Mesendoderm (in vitro differentiated cells): Measurements from ENCODE around the gene CADM4.

Experiments used
- DNase-seq: peaks from one replicate; pipeline ENCODE4 v3.0.0; 2013
- H2AK5ac ChIP-seq: 2 replicates; pipeline ENCODE4 v1.6.1; 2013; ENCODE audit warnings: low read length, inconsistent platforms
- H2BK120ac ChIP-seq: 2 replicates; pipeline ENCODE4 v1.6.1; 2013; ENCODE audit warnings: low read depth, mild to moderate bottlenecking, low read length, moderate library complexity, mixed read lengths
- H2BK15ac ChIP-seq: replicated peaks from 2 replicates; pipeline ENCODE4 v1.6.1; 2013; ENCODE audit warnings: low read depth, mild to moderate bottlenecking, moderate library complexity
- H2BK5ac ChIP-seq: 2 replicates; pipeline ENCODE4 v1.6.1; 2013; ENCODE audit warnings: low read length, inconsistent platforms
- H3K18ac ChIP-seq: 2 replicates; pipeline ENCODE4 v1.6.1; 2013; ENCODE audit warnings: mild to moderate bottlenecking, low read length, mixed read lengths
- H3K23ac ChIP-seq: one replicate; pipeline ENCODE4 v1.6.1; 2013; ENCODE audit warnings: low read length
- H3K27ac ChIP-seq: 2 replicates; pipeline ENCODE4 v1.5.1; 2013; ENCODE audit warnings: low read depth, mild to moderate bottlenecking, inconsistent platforms, low read length, moderate library complexity
- H3K27me3 ChIP-seq: 2 replicates; pipeline ENCODE4 v1.6.1; 2013; ENCODE audit warnings: low read length, control low read depth, mild to moderate bottlenecking, inconsistent platforms; ENCODE audit not compliant: insufficient read depth, poor library complexity
- H3K36me3 ChIP-seq: 2 replicates; pipeline ENCODE4 v1.6.1; 2013; ENCODE audit warnings: low read length, inconsistent platforms; ENCODE audit not compliant: control insufficient read depth, insufficient read depth
- H3K4ac ChIP-seq: one replicate; pipeline ENCODE4 v1.6.1; 2013; ENCODE audit warnings: low read depth, mild to moderate bottlenecking, low read length, moderate library complexity
- H3K4me1 ChIP-seq: 2 replicates; pipeline ENCODE4 v1.6.1; 2013; ENCODE audit warnings: low read depth, low read length, inconsistent platforms; ENCODE audit not compliant: control insufficient read depth
- H3K4me2 ChIP-seq: 2 replicates; pipeline ENCODE4 v1.6.1; 2013; ENCODE audit warnings: low read length
- H3K4me3 ChIP-seq: 2 replicates; pipeline ENCODE4 v1.5.1; 2013; ENCODE audit warnings: mild to moderate bottlenecking, low read length
- H3K56ac ChIP-seq: one replicate; pipeline ENCODE4 v1.6.1; 2013; ENCODE audit warnings: low read length
- H3K79me1 ChIP-seq: 2 replicates; pipeline ENCODE4 v1.6.1; 2013; ENCODE audit warnings: low read length, inconsistent platforms
- H3K79me2 ChIP-seq: 2 replicates; pipeline ENCODE4 v1.6.1; 2013; ENCODE audit warnings: mild to moderate bottlenecking, low read length; ENCODE audit not compliant: control insufficient read depth, insufficient read depth
- H3K9ac ChIP-seq: 2 replicates; pipeline ENCODE4 v1.6.1; 2013; ENCODE audit warnings: low read length, inconsistent platforms
- H4K5ac ChIP-seq: one replicate; pipeline ENCODE4 v1.6.1; 2013; ENCODE audit warnings: low read length
- H4K8ac ChIP-seq: one replicate; pipeline ENCODE4 v1.6.1; 2013; ENCODE audit warnings: low read depth, mild to moderate bottlenecking, control low read depth, low read length, moderate library complexity
- WGBS: extraction: QIAGEN DNeasy Blood & Tissue Kit; methylation state at CpG from one replicate; pipeline ENCODE4 v1.1.7; 2013; ENCODE audit warnings: low lambda C conversion rate, missing lambda C conversion rate; ENCODE audit not compliant: insufficient coverage; ENCODE audit errors: extremely low coverage; 5-methylcytosine and 5-hydroxymethylcytosine counted together

Gene CADM4

DNA sequence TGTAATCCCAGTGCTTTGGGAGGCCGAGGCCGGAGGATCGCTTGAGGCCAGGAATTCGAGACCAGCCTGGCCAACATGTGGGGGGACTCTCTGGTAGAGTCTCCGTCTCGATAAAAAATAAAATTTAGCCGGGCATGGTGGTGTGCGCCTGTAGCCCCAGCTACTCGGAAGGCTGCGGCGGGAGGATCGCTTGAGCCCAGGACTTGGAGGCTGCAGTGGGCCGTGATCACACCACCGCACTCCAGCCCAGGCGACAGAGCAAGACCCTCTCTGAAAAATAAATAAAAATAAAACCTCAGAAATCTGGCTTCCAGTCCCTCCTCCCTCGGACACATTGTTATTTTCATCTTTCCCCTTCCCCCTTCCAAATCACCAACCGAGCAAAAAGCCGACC lies 44.0 kb downstream of the CADM4 start:
- WGBS: no CpG with 5 or more reads among the region's 18 CpGs
- no peak for DNase-seq

DNA sequence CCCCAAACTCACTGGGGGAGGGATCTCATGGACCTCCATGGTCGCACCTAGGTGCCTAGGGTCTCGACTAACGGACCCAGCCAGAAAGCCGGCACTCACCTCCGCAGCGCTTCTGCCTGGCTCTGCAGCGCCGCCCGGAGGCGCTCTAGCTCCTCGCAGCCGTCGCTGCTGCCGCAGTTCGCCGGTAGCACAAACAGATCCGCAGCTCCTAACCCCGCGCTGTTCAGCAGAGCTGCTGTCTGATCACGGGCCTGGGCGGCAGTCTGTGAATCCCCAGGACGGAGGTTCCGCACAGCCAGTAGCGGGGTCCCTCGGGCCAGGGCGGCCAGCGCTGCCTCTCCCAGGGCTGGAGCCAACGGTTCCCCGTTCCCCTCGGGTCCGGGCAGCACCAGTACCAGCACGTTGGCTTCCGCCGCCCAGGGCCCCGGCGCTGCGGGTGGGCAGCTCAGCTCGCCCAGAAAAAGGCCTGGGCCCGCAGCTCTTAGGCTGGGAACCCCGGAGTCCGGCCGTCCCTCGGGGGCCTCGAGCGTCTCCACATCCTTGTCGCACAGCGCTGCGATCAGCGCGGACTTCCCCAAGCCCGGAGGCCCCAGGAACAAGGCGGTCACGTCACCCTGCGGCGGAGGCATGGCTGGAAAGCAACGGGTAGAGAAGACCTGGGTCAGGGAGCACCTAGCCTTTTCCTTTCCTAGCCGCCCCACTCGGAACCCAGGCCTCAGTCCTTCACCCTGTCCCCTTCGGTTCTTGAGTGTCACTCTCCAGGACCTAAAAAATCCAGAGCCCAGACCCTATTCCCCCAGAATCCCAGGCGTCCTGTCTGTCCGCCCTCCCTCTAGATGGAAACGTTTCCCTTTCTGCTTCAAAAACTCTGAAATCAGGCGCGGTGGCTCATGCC lies 44.7 kb downstream of the CADM4 start:
- Histone ChIP-seq H3K4ac (no peak overlapping the region), H3K23ac (peak overlapping the region; percentile 48), H3K9ac (peak overlapping the region; percentile 89), H2BK15ac (no peak overlapping the region), H4K5ac (no peak overlapping the region), H3K27me3 (no peaks in the 10 kb centered on the region), H3K36me3 (no peaks in the 10 kb centered on the region), H3K4me3 (peak overlapping the region; percentile 85), H3K4me2 (peak overlapping the region; percentile 79), H3K27ac (no peak overlapping the region), H3K56ac (peak overlapping the region; percentile 89), H2AK5ac (no peak overlapping the region), H2BK5ac (no peak overlapping the region), H4K8ac (no peak overlapping the region), H3K4me1 (peaks cover 1% of the 10 kb centered on the region), H3K79me1 (peaks cover 16% of the 10 kb centered on the region), H3K18ac (peak overlapping the region; percentile 30), H2BK120ac (no peak overlapping the region), H3K79me2 (peaks cover 17% of the 10 kb centered on the region)
- DNase-seq: peak; percentile 84
- no CpG with 5 or more reads among the region's 64 CpGs for WGBS

More for the DNA sequence above, 44.0 kb downstream of the CADM4 start:
- H3K27me3 ChIP-seq: no peaks in the 10 kb centered on the region
- no peak overlapping the region for H3K4ac ChIP-seq
- H2BK120ac ChIP-seq: no peak overlapping the region
- H3K4me3 ChIP-seq: peak overlapping the region; percentile 85
- peak overlapping the region; percentile 89 for H3K9ac ChIP-seq
- H3K4me2 ChIP-seq: peak overlapping the region; percentile 79
- H3K18ac ChIP-seq: no peak overlapping the region
- H2BK5ac ChIP-seq: no peak overlapping the region
- peaks cover 16% of the 10 kb centered on the region for H3K79me1 ChIP-seq
- H3K27ac ChIP-seq: peak overlapping the region; percentile 38
- H3K79me2 ChIP-seq: peaks cover 17% of the 10 kb centered on the region
- no peak overlapping the region for H2AK5ac ChIP-seq
- H3K56ac ChIP-seq: peak overlapping the region; percentile 89
- H3K4me1 ChIP-seq: peaks cover 1% of the 10 kb centered on the region
- H3K23ac ChIP-seq: no peak overlapping the region
- no peak overlapping the region for H4K8ac ChIP-seq
- no peak overlapping the region for H4K5ac ChIP-seq
- no peak overlapping the region for H2BK15ac ChIP-seq
- H3K36me3 ChIP-seq: no peaks in the 10 kb centered on the region

DNA sequence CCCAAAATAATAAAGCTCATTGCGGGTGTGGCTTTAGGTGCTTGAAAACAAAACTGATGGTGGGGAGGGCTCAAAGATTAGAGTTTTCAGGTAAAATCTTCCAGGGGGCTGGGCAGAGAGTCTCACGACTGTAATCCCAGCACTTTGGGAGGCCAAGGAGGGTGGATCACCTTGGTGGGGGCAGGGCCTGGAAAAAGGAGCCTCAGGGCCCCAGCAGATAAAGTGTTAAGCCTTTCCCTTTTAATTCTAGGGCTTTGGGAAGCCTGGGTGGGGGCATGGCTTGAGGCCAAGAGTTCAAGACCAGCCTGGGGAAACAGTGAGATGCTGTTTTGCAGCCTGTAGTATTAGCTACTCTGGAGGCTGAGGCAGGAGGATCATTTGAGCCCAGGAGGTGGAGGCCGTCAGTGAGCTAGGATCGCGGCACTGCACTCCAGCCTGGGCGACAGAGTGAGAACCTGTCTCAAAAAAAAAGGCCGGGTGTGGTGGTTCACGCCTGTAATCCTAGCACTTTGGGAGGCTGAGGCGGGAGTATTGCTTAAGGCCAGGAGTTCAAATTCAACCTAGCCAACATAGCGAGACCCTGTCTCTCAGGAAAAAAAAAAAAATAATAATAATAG lies 45.5 kb downstream of the CADM4 start:
- no CpG with 5 or more reads among the region's 10 CpGs for WGBS
- H3K9ac ChIP-seq: peak overlapping the region; percentile 89
- DNase-seq: no peak
- H3K79me2 ChIP-seq: peaks cover 17% of the 10 kb centered on the region
- H3K79me1 ChIP-seq: peaks cover 16% of the 10 kb centered on the region
- H3K18ac ChIP-seq: no peak overlapping the region
- no peak overlapping the region for H2BK120ac ChIP-seq
- no peak overlapping the region for H3K4me3 ChIP-seq
- no peak overlapping the region for H3K23ac ChIP-seq
- no peak overlapping the region for H3K4ac ChIP-seq
- H2BK15ac ChIP-seq: no peak overlapping the region
- H3K27me3 ChIP-seq: no peaks in the 10 kb centered on the region
- no peaks in the 10 kb centered on the region for H3K36me3 ChIP-seq
- H4K5ac ChIP-seq: no peak overlapping the region
- H3K4me1 ChIP-seq: peaks cover 1% of the 10 kb centered on the region
- H3K4me2 ChIP-seq: no peak overlapping the region
- H4K8ac ChIP-seq: no peak overlapping the region
- H3K27ac ChIP-seq: no peak overlapping the region
- no peak overlapping the region for H2BK5ac ChIP-seq
- no peak overlapping the region for H2AK5ac ChIP-seq
- H3K56ac ChIP-seq: peak overlapping the region; percentile 42

DNA sequence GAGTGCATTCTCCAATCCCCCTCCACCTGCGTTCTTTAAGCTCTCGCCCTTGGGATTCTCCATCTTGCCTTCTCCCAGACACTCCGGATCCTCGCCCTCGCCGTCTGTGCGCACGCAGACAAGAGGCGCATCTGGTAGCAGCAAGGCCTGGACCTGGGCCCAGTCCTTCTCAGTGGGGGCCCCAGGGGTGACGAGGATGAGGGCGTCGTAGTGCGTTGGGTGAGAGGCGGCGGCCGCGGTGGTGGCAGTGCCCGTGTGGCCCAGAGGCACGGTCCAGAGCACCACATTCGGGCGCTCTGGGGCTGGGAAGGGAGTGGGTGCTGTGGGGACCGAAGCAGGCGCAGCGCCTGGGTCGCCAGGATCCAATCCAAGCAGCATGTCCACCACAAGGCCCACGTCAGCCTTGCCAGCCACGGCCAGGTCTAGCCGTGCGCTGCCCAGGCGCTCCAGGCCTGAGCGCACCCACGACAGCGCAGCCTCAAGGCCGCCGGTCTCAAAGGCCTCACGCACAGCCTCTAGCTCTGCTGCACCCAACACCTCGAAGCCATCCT lies 46.8 kb downstream of the CADM4 start:
- H3K4me3 ChIP-seq: no peak overlapping the region
- WGBS: no CpG with 5 or more reads among the region's 37 CpGs
- H3K4ac ChIP-seq: no peak overlapping the region
- H2BK15ac ChIP-seq: no peak overlapping the region
- H3K27me3 ChIP-seq: no peaks in the 10 kb centered on the region
- H3K36me3 ChIP-seq: no peaks in the 10 kb centered on the region
- H3K56ac ChIP-seq: no peak overlapping the region
- H4K5ac ChIP-seq: no peak overlapping the region
- no peak overlapping the region for H4K8ac ChIP-seq
- peaks cover 8% of the 10 kb centered on the region for H3K79me1 ChIP-seq
- H3K18ac ChIP-seq: no peak overlapping the region
- no peak overlapping the region for H2AK5ac ChIP-seq
- no peak overlapping the region for H3K4me2 ChIP-seq
- no peak for DNase-seq
- no peak overlapping the region for H2BK120ac ChIP-seq
- H2BK5ac ChIP-seq: no peak overlapping the region
- no peak overlapping the region for H3K9ac ChIP-seq
- H3K4me1 ChIP-seq: peaks cover 1% of the 10 kb centered on the region
- H3K79me2 ChIP-seq: peaks cover 11% of the 10 kb centered on the region
- H3K23ac ChIP-seq: no peak overlapping the region
- H3K27ac ChIP-seq: no peak overlapping the region

DNA sequence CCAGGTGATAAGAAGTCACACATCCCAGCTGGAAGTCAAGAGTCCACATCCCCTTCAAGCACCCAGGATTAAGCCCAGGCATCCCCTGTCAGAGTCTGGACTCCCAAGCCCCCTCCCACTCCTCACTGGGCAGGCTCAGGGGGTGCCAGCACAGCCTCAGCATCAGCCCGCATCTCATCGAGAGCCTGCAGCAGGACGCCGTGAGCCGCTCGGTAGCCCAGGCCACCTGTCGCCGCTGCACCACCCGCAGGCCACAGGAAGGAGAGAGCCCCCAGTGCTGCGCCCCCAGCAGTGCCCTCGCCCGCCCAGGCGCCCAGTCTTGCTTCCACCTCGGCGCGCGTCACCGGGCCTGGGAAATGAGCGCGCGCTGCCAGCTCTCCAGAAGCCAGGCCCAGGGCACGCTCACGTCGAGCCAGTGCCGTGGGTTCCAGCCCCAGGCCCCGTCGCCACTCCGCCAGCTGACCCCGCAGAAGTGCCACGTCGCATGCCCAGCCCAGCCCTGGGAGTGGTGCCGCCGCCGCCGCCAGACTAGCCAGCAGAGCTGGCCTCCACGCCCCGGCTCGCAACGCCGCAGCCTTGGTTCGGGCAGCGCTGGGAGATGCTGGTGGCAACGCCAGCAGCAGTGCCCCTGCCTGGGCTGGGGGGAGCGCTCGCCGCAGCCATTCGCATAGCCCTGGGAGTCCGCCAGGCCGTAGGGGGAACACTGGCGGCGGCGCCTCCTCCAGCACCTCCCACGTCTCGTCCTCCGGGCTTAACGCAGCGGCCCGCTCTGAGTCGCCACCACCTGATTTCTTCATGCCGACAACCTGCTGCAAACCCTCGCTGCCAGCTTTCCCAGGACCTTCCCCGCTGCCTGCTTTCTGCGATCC lies 47.5 kb downstream of the CADM4 start:
- no peak for DNase-seq
- no peaks in the 10 kb centered on the region for H3K4me1 ChIP-seq
- no peak overlapping the region for H2BK5ac ChIP-seq
- no peak overlapping the region for H3K23ac ChIP-seq
- H3K36me3 ChIP-seq: no peaks in the 10 kb centered on the region
- no peaks in the 10 kb centered on the region for H3K27me3 ChIP-seq
- H2BK15ac ChIP-seq: no peak overlapping the region
- no peak overlapping the region for H3K18ac ChIP-seq
- no peak overlapping the region for H3K56ac ChIP-seq
- H3K79me2 ChIP-seq: peaks cover 4% of the 10 kb centered on the region
- H4K5ac ChIP-seq: no peak overlapping the region
- H3K4me2 ChIP-seq: no peak overlapping the region
- no peak overlapping the region for H3K9ac ChIP-seq
- no CpG with 5 or more reads among the region's 63 CpGs for WGBS
- no peak overlapping the region for H2AK5ac ChIP-seq
- peaks cover 5% of the 10 kb centered on the region for H3K79me1 ChIP-seq
- no peak overlapping the region for H3K4ac ChIP-seq
- H3K27ac ChIP-seq: no peak overlapping the region
- H4K8ac ChIP-seq: no peak overlapping the region
- no peak overlapping the region for H3K4me3 ChIP-seq
- no peak overlapping the region for H2BK120ac ChIP-seq
